HL-60 (cell line): ENCODE data around the gene CAMK2G.

Experiments used
- DNase-seq, 2 experiments: peaks; one replicate each; pipeline ENCODE4 v3.0.0-alpha.2; 2010 to 2020; ENCODE audit warnings: low read depth in 1 of 2, low spot score in 1 of 2
- H3K27ac ChIP-seq: fragments of 250-450 bp; sonication (Bioruptor Pico); replicated peaks from 2 replicates; pipeline ENCODE4 v1.5.1; 2020; ENCODE audit warnings: mild to moderate bottlenecking, moderate library complexity
- H3K27me3 ChIP-seq: fragments of 250-450 bp; sonication (Bioruptor Pico); 2 replicates; pipeline ENCODE4 v1.5.1; 2021; ENCODE audit warnings: mild to moderate bottlenecking, moderate library complexity; ENCODE audit not compliant: insufficient read depth, poor library complexity, severe bottlenecking
- H3K4me3 ChIP-seq: replicated peaks from 2 replicates; pipeline ENCODE4 v1.5.1; 2011; ENCODE audit warnings: mild to moderate bottlenecking, control low read depth, low read length; ENCODE audit not compliant: insufficient read depth
- CTCF ChIP-seq: IDR thresholded peaks from one replicate; pipeline ENCODE4 v1.5.1; 2011; ENCODE audit warnings: low read length, control low read depth, inconsistent platforms; ENCODE audit not compliant: insufficient read depth
- GABPA ChIP-seq: IDR thresholded peaks from 2 replicates; pipeline ENCODE4 v1.6.1; 2012; ENCODE audit warnings: low read depth
- POLR2AphosphoS5 ChIP-seq: IDR thresholded peaks from 2 replicates; pipeline ENCODE4 v1.6.1; 2012; ENCODE audit warnings: low read depth
- SPI1 ChIP-seq: IDR thresholded peaks from 2 replicates; pipeline ENCODE4 v1.6.1; 2012; ENCODE audit warnings: low read depth, mild to moderate bottlenecking, borderline replicate concordance
- TF ChIP-seq, protein P1 (sequence below): IDR thresholded peaks from 2 replicates; pipeline ENCODE4 v1.6.1; 2012; ENCODE audit warnings: low read depth; ENCODE audit not compliant: insufficient replicate concordance

The CAMK2G gene

DNA sequence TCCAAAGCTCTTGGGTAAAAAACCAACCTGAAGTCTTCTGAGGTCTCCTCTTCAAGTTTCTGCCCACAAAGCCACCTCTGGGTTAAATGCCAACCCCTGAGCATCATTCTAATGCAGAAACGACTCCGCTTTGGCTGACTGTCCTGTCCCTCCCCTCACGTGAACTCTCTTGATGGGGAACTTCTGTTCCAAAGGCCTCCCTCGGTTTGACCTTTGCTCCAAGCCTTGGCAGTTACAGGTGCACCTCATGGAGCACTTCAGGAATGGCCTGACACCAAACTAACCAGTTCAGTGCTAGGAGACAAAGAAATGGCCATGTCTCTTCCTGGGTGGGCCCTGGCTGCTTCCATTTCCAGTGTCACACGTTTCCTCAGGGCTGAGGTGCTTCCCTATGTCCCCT is 20.0 kb downstream of the CAMK2G start:
- Histone ChIP-seq H3K27ac (no peak overlapping the region), H3K27me3 (no peaks in the 10 kb centered on the region), H3K4me3 (no peak overlapping the region)
- TF ChIP-seq CTCF (no peak), SPI1 (no peak), POLR2AphosphoS5 (no peak), GABPA (no peak)
- TF ChIP-seq, protein P1, sequence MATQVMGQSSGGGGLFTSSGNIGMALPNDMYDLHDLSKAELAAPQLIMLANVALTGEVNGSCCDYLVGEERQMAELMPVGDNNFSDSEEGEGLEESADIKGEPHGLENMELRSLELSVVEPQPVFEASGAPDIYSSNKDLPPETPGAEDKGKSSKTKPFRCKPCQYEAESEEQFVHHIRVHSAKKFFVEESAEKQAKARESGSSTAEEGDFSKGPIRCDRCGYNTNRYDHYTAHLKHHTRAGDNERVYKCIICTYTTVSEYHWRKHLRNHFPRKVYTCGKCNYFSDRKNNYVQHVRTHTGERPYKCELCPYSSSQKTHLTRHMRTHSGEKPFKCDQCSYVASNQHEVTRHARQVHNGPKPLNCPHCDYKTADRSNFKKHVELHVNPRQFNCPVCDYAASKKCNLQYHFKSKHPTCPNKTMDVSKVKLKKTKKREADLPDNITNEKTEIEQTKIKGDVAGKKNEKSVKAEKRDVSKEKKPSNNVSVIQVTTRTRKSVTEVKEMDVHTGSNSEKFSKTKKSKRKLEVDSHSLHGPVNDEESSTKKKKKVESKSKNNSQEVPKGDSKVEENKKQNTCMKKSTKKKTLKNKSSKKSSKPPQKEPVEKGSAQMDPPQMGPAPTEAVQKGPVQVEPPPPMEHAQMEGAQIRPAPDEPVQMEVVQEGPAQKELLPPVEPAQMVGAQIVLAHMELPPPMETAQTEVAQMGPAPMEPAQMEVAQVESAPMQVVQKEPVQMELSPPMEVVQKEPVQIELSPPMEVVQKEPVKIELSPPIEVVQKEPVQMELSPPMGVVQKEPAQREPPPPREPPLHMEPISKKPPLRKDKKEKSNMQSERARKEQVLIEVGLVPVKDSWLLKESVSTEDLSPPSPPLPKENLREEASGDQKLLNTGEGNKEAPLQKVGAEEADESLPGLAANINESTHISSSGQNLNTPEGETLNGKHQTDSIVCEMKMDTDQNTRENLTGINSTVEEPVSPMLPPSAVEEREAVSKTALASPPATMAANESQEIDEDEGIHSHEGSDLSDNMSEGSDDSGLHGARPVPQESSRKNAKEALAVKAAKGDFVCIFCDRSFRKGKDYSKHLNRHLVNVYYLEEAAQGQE, result no peak
- no peak for DNase-seq

- no peaks in the 10 kb centered on the region for H3K27me3 ChIP-seq
- TF ChIP-seq, protein P1, result no peak
- TF ChIP-seq SPI1 (no peak), POLR2AphosphoS5 (no peak), GABPA (no peak), CTCF (no peak)
- no peak overlapping the region for H3K27ac ChIP-seq
- H3K4me3 ChIP-seq, result no peak overlapping the region
- DNase-seq, result no peak
Observed at GRCh38 chr10:73853196-73853595, 21.2 kb downstream of the CAMK2G start.

DNA sequence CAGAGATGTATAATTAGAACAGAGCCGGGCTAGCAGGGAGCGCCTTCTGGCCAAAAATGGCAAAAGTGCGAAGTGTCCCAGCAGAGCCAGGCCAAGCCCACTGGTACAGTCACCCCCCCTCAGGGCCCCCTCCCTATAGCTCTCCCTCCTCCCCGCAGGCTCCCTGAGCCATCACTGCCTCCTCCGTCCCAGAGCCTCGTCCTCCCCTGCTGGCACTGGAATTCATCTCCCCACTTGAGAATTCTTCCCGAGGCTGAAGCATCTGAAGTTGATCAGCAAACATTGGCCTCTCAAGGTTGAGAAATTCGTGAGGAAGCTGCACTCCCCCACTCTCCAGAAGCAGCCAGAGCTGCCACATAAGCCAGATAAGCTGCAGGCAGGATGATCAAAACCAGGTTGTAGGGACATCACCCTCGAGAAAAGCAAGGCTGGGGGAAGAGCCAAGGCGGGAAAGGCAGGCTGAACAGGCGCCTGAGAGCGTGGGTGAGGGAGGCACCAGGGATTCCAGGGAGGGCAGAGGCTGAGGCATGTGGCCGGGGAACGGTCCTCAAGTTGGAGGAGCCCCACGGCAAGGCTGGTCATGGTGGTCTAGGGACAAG is 23.4 kb downstream of the CAMK2G start:
- Histone ChIP-seq H3K27me3 (no peaks in the 10 kb centered on the region), H3K27ac (peak overlapping the region; percentile 32), H3K4me3 (no peak overlapping the region)
- peak in 1 of 2 experiments; percentile 57 for DNase-seq
- TF ChIP-seq POLR2AphosphoS5 (no peak), SPI1 (no peak), CTCF (no peak), GABPA (no peak)
- TF ChIP-seq, protein P1, result no peak
